GM04503 (cell line): ENCODE data around the gene UNC119B.

Source experiments
- DNase-seq: peaks from one replicate; pipeline ENCODE4 v3.0.0-alpha.2; 2012; ENCODE audit warnings: low read depth

The UNC119B gene

GRCh38 chr12:120688527-120689071, 21.7 kb upstream of the UNC119B start:
- no peak for DNase-seq

GRCh38 chr12:120689397-120690082, 20.7 kb upstream of the UNC119B start:
- no peak for DNase-seq

GRCh38 chr12:120690083-120690450, 20.2 kb upstream of the UNC119B start:
- DNase-seq: no peak

GRCh38 chr12:120690978-120691377, 19.3 kb upstream of the UNC119B start:
- DNase-seq: no peak

GRCh38 chr12:120692524-120693033, 17.7 kb upstream of the UNC119B start:
- no peak for DNase-seq

GRCh38 chr12:120693848-120694247, 16.4 kb upstream of the UNC119B start:
- DNase-seq: no peak

- DNase-seq: no peak
Observed at GRCh38 chr12:120696626-120697025, 13.6 kb upstream of the UNC119B start.

GRCh38 chr12:120697344-120697743, 12.9 kb upstream of the UNC119B start:
- no peak for DNase-seq

GRCh38 chr12:120698665-120699064, 11.6 kb upstream of the UNC119B start:
- no peak for DNase-seq

GRCh38 chr12:120699553-120699952, 10.7 kb upstream of the UNC119B start:
- DNase-seq: no peak

- DNase-seq: no peak
Observed at GRCh38 chr12:120700886-120701285, 9.4 kb upstream of the UNC119B start.

- no peak for DNase-seq
Observed at GRCh38 chr12:120702637-120703036, 7.6 kb upstream of the UNC119B start.

- DNase-seq: no peak
Observed at GRCh38 chr12:120703311-120703942, 6.8 kb upstream of the UNC119B start.

- no peak for DNase-seq
Observed at GRCh38 chr12:120705618-120706017, 4.6 kb upstream of the UNC119B start.

GRCh38 chr12:120706029-120706428, 4.2 kb upstream of the UNC119B start:
- no peak for DNase-seq

GRCh38 chr12:120708651-120709050, 1.6 kb upstream of the UNC119B start:
- no peak for DNase-seq

GRCh38 chr12:120710805-120711296, 593 bp downstream of the UNC119B start:
- no peak for DNase-seq

- DNase-seq: no peak
Observed at GRCh38 chr12:120711411-120711810, 1.2 kb downstream of the UNC119B start.

GRCh38 chr12:120712610-120713009, 2.4 kb downstream of the UNC119B start:
- DNase-seq: no peak

GRCh38 chr12:120713861-120714482, 3.7 kb downstream of the UNC119B start:
- no peak for DNase-seq

- DNase-seq: no peak
Observed at GRCh38 chr12:120718055-120718454, 7.8 kb downstream of the UNC119B start.

- no peak for DNase-seq
Observed at GRCh38 chr12:120719072-120719471, 8.8 kb downstream of the UNC119B start.
